ENCODE results near the gene TTC7B. TPM values are rescaled to one million over a fixed set of nuclear protein-coding genes. Genes with fewer than 3 reads are reported as not detected.

The TTC7B gene
- total and polyA plus RNA-seq, 2 of the 13 experiments (the other 11 are each of a cell fraction or from before 2014, with no cell fraction given), result 1.3 to 3.2 TPM

DNA sequence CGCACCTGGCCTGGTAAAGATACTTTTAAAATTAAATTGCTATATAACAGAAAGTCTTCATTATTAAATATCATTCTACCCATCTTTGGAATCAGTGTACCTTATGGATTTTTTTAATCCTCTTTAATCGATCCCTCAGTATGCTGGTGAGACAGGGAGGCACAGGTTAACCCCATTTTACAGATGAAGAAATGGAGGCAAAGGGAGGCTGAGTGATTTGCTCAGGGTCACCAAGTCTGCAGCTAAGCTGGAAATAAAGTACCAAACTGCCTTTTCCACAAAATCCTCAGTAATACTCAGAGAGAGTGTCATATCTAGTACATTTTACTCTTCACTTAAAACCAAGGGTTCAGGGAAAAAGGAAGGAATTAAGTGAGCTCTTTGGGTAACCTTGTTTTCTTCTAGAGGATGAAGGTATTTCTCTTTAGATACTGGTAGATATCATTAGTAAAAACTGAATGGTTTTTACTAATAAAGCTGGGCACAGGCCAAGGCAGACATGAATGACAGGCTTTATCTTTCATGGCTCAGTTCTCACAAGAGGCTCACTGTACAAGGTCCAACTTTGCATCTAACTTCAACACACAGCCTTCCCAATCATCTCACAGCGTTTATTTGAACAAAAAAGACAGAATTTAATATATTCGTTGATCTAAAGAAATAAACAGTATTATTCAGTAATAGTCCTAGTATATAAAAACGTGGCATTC, 35.3 kb upstream of the TTC7B start:
- no TSS peak for BruUV-seq (replicated peaks)
- ATAC-seq, result peak; percentile 80
- FAIRE-seq, result peak; percentile 63
- TF ChIP-seq DPF2 (CRISPR knock-in tag; IDR thresholded peaks at IDR 0.05; ENCODE audit: borderline replicate concordance, low read depth) (no peak), HMGA1 (CRISPR knock-in tag; conservative IDR thresholded peaks at IDR 0.05) (no peak), TRIM24 (CRISPR knock-in tag; IDR thresholded peaks at IDR 0.05) (no peak), NAIF1 (CRISPR knock-in tag; IDR thresholded peaks at IDR 0.05; ENCODE audit: borderline replicate concordance) (no peak), ZNF547 (CRISPR knock-in tag; IDR thresholded peaks at IDR 0.05) (no peak), ZBED4 (CRISPR knock-in tag; IDR thresholded peaks at IDR 0.05; ENCODE audit: borderline replicate concordance) (no peak), ZBTB7B (CRISPR knock-in tag; IDR thresholded peaks at IDR 0.05) (no peak), ZNF780A (CRISPR knock-in tag; IDR thresholded peaks at IDR 0.05) (no peak), ZNF629 (CRISPR knock-in tag; conservative IDR thresholded peaks at IDR 0.05) (peak; percentile 73), BHLHE40 (IDR thresholded peaks at IDR 0.05; ENCODE audit: low read length) (no peak), ZNF792 (CRISPR knock-in tag; IDR thresholded peaks at IDR 0.05) (no peak), PBX2 (CRISPR knock-in tag; IDR thresholded peaks at IDR 0.05) (peak; percentile 48; the same call in 1 of the 2 replicates), GATAD1 (CRISPR knock-in tag; IDR thresholded peaks at IDR 0.05) (no peak), ZNF333 (CRISPR knock-in tag; IDR thresholded peaks at IDR 0.05; ENCODE audit: borderline replicate concordance) (no peak), HMG20A (CRISPR knock-in tag; IDR thresholded peaks at IDR 0.05; ENCODE audit: borderline replicate concordance) (peak; percentile 45; the same call in 1 of the 2 replicates)
- TF ChIP-seq, protein P1, sequence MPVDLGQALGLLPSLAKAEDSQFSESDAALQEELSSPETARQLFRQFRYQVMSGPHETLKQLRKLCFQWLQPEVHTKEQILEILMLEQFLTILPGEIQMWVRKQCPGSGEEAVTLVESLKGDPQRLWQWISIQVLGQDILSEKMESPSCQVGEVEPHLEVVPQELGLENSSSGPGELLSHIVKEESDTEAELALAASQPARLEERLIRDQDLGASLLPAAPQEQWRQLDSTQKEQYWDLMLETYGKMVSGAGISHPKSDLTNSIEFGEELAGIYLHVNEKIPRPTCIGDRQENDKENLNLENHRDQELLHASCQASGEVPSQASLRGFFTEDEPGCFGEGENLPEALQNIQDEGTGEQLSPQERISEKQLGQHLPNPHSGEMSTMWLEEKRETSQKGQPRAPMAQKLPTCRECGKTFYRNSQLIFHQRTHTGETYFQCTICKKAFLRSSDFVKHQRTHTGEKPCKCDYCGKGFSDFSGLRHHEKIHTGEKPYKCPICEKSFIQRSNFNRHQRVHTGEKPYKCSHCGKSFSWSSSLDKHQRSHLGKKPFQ (CRISPR knock-in tag; IDR thresholded peaks at IDR 0.05; ENCODE audit: insufficient replicate concordance), result no peak

More for the DNA sequence above, 35.3 kb upstream of the TTC7B start:
- ChIA-PET CTCF (ENCODE audit: low intra/inter-chr PET ratio, low total read pairs) (no interaction called here), POLR2A (no interaction called here)
- in situ Hi-C loops (cut with HindIII; ENCODE audit: extremely low pct_ligation_motif_present, low pct_unique_long_range_greater_than_20kb) (no loop called here), intact Hi-C loops (cut with micrococcal nuclease; ENCODE audit: unreplicated experiment) (no loop called here)
- H3K4me1 ChIP-seq (ENCODE audit: insufficient read depth, low read length), result peaks cover 34% of the 10 kb centered on the region
- peaks cover 0 to 3% of the 10 kb centered on the region in 2 experiments; a peak in 2 of 5 replicates for H3K27me3 ChIP-seq (ENCODE audit: control insufficient read depth in 1 of 2, insufficient read depth in 2 of 2, low read length in 2 of 2)
- peak; percentile 44 for DNase-seq (ENCODE audit: low spot score)
- 39% methylated on average over 5 of the region's 5 CpGs for WGBS (ENCODE audit: low lambda C conversion rate)
- no peaks in the 10 kb centered on the region for H3K36me3 ChIP-seq (replicated peaks in 1 of 2; ENCODE audit: control insufficient read depth in 1 of 2, insufficient read depth in 2 of 2, low read length in 2 of 2)
- no peaks in the 10 kb centered on the region for H4K20me1 ChIP-seq (ENCODE audit: insufficient read depth, low read length)
- no peaks in the 10 kb centered on the region for H3K79me2 ChIP-seq (ENCODE audit: insufficient read depth, low read length)
- H3K9me3 ChIP-seq (ENCODE audit: low read length), result no peaks in the 10 kb centered on the region
- no peak overlapping the region for H3K27ac ChIP-seq (ENCODE audit: extremely low read length, insufficient read depth, low read length)
- H3K9ac ChIP-seq (ENCODE audit: insufficient read depth, low read depth, low read length), result no peak overlapping the region
- H2AFZ ChIP-seq (ENCODE audit: low read length), result no peak overlapping the region
- H3K4me2 ChIP-seq (ENCODE audit: low read depth, low read length), result peak overlapping the region; percentile 53
- no peak overlapping the region for H3K4me3 ChIP-seq (replicated peaks in 1 of 3; ENCODE audit: insufficient read depth in 1 of 3, low read depth in 2 of 3, low read length in 3 of 3)
